Uterus (tissue), 2 donors: Measurements from ENCODE around the gene SPINK14.

Experiments used
- POLR2A ChIP-seq, 2 donors: fragments of 450-650 bp; IDR thresholded peaks; one replicate each; pipeline ENCODE4 v1.6.1; 2016; ENCODE audit warnings: antibody characterized with exemption in 2 of 2, mild to moderate bottlenecking in 1 of 2, moderate library complexity in 1 of 2
- TF ChIP-seq, protein P1 (sequence below), 4 experiments: fragments of 200-600 bp in 2 of 4; fragments of 450-650 bp in 2 of 4; sonication (generic) in 2 of 4; IDR thresholded peaks; one replicate each; pipeline ENCODE4 v1.5.1; 2016 to 2019; ENCODE audit warnings: antibody characterized with exemption in 4 of 4, mild to moderate bottlenecking in 2 of 4, moderate library complexity in 1 of 4

DNA sequence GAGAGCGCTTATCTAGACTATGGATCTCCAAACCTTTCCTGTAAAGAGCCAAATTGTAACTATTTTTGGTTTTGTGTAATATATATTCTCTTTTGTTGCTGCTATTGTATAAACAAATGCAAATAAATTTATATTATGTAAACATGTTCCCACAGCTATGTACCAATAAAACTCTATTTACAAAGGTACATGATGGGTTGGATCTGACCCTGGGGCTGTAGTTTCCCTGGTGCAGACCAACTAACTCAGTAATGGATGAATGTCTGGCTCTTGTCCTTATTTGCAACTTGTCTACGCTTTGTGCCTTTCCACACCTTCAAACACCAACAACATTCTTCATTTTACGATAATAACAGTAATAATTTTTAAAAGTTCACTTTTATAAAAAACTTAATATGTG lies 27.5 kb upstream of the SPINK14 start:
- TF ChIP-seq, protein P1, sequence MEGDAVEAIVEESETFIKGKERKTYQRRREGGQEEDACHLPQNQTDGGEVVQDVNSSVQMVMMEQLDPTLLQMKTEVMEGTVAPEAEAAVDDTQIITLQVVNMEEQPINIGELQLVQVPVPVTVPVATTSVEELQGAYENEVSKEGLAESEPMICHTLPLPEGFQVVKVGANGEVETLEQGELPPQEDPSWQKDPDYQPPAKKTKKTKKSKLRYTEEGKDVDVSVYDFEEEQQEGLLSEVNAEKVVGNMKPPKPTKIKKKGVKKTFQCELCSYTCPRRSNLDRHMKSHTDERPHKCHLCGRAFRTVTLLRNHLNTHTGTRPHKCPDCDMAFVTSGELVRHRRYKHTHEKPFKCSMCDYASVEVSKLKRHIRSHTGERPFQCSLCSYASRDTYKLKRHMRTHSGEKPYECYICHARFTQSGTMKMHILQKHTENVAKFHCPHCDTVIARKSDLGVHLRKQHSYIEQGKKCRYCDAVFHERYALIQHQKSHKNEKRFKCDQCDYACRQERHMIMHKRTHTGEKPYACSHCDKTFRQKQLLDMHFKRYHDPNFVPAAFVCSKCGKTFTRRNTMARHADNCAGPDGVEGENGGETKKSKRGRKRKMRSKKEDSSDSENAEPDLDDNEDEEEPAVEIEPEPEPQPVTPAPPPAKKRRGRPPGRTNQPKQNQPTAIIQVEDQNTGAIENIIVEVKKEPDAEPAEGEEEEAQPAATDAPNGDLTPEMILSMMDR (IDR thresholded peaks at IDR 0.05): no peak
- no peak for TF ChIP-seq POLR2A (IDR thresholded peaks at IDR 0.05)
